NT2/D1 (cell line): ENCODE results near the gene BRPF3.

Experiments used
- YY1 ChIP-seq: IDR thresholded peaks from 2 replicates; pipeline ENCODE4 v1.6.1; 2011; ENCODE audit not compliant: insufficient read length, insufficient read depth
- ZNF274 ChIP-seq: IDR thresholded peaks from 2 replicates; pipeline ENCODE4 v1.6.1; 2011; ENCODE audit warnings: mild to moderate bottlenecking, low read depth, low read length

DNA sequence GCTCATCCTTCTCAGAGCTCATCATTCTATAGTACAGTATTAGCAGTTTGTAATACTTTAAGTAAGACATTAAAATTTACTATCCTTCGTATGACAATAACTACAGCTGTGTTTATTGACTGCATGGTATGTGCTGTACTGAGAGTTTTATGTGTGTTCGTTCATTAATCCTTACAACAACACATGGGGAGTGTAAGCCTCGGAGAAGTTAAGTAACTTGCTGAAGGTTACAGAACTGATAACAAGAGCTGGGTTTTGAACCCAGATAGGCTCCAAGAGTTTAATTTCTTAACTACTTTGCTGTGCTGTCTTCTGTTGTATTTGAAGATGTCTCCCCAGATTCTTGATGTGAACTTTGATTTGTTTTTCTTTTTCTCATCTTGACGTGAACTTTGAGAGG lies 23.7 kb downstream of the BRPF3 start:
- no peak for TF ChIP-seq ZNF274
- no peak for TF ChIP-seq YY1
